Measurements from ENCODE around the gene COMMD9.

Gene COMMD9

DNA sequence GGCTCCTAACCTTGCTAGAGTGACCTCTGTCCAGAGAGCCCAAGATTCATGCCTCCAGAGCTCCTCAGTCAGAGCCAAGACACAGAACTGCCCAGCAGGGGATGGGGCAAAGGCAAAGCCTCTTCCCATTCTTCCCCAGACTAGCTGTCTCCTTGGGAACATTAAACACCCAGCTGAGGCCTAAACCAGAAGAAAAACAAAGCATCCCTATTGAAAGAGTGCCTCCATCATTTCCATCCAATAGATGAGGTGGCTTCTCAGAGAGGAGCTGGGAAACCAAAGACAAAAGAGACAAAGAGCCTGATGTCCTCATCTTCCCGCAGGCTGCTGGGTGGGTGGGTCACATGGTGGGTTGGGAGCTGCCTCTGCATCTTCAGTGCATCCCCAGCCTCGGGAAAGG is 37.4 kb downstream of the COMMD9 start:
- no peak for DNase-seq

DNA sequence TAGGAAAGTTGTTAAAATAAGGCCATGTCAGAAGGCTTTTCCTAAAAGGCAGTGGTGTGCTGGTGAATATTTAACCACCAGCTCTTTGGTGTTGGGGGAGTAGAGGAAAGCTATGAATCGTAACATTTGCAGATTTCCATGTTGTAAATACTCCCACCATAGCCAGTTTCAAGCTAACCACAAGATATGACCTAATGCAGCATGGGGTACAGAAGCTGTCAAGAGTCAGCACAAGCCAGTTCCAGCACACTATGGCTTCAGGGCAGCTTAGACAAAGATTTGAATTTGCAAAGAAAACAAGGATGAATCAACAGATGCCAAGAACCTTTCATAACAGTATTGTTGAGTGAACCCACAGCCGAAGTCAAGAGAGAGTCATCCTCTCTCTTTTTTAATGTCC is 40.0 kb downstream of the COMMD9 start:
- no peak for DNase-seq

DNA sequence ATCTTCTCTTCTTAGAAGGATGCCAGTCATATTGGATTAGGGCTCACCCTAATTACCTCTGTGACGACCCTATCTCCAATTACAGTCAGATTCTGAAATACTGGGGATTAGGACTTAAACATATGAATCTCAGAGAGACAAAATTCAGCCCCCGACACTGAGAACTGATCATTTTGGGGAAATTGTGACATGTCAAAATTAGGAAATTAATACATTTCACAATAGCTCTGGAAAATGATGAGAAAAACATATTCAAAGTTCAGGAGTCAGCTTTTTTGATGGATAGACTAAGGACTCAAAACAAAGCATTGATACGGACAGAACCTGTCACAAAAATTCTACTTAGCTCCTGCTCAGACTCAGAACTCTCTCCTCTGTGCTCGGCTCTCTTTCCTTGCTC is 40.8 kb downstream of the COMMD9 start:
- no peak for DNase-seq

DNA sequence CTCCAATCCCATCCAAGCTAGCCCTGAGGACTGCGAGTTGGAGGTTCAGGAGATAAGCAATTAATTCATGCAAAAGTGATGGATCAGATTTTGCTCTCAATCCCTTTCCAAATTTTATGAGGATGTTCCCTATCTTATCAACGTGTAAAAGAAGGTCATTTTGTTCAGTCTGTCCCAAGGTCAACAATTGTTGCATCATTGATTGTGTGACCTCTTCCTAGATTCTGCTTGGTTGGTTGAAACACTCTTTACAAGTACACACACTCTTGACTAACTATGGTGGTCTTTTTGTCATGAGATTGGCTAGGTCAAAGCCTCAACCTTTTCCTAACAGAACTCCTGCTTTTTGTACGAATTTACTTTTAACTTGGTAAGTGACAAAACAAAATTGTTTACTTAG is 41.7 kb downstream of the COMMD9 start:
- no peak for DNase-seq

DNA sequence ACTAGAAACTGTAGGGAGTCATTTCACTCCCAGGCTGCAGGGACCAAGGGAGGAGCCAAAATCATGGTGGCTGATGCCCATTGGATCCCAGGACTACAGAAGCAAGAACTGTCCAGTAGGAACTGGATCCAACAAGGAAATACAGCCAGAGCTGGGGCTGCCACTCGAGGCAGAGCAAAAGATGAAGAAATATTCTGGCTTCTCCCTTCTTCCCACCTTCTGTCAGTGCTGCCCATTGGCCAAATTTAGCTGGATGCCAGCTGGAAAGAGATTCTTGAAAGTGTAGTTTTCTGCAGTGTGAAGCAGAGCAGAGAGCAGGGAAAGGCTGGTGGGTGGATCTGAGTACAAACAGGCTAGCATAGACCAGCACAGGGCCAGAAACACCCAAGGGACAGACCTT is 45.6 kb downstream of the COMMD9 start:
- no peak for DNase-seq

DNA sequence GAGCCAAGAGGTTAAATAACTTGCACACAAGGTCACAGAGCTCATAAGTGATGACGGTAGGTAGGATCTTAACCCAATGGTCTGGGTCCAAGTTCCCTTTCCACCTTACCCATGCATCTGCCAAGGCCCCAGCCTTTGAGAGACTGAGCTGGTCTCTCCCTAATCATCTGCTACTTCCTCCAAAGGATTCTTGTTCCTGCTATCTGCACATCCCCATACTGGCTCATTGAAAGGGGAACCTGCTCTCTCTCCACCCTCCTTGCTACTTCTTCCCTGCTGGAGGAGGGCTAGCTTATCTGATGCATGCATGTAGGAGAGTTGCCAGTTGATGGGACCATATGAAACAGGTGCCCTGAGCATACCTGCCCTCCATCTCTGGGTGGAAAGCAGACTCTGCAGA is 47.7 kb downstream of the COMMD9 start:
- no peak for DNase-seq

DNA sequence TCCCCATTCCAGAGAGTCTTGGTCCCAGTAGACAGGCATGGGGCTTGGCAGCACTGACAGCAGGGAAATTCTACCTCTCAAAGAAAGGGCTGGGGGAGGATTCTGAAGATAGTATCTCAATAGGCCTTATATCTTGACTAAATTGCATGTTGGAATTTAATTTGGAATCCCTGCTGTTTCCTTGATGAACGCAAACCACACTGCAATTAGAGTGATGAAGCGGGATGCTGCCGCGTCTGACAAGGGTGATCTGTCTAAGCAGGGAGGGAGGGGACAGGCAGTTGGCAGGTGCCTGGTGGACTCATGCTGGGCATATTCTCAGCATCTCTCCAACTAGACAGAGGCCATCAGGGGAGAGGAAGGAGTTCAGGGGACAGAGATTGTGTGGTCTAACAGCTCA is 48.4 kb downstream of the COMMD9 start:
- DNase-seq: no peak

DNA sequence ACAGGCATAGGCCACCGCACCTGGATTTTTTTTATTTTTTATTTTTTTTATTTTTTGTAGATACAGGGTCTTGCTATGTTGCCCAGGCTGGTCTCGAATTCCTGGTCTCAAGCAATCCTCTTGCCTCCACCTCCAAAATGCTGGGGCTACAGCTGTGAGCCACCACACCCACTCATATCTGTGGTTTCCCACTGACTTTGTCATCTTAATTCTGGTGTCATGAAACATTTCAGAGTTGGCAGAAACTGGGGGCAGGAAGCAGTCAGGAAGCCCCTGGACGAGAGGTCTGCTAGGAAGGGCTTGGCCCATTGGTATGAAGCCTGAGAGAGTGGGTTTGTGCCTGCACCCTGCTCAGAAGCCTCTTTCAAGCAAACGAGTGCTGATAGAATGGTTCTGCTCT is 49.1 kb downstream of the COMMD9 start:
- DNase-seq: no peak

DNA sequence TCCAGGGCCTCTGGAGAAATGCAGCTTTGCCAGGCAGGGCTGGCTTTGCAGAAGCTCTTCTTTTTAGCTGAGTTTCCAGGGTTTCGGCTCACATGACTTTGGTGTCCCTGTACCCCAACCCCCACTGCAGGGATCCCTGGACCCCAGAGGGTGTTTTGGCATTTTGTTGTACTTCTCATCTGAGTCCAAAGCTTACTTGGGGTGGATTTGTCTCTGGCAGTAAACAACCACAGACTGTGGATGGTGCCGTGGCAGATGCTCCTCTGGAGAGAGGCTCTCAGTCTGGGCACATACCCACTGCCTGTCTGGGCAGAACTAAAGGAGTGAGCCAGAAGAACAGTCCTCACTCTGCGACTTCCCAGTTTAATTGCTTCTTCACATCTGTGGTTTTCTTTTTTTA is 49.6 kb downstream of the COMMD9 start:
- DNase-seq: no peak

DNA sequence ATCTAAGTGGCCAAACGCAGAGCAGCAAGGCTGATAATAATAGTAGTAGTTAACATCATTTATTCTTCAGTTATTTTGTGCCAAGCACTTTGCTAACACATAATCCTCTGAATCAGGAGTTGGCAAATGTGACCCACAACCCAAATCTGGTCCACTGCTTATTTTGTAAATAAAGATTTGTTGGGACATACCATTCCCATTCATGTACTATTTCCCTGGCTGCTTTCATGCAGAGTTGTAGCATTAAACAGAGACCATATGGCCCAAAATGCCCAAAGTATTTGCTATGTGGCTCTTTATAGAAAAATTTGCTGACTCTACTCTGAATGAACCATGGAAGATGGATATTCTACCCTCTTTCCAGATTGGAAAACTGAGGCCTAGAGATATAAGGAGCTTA is 50.3 kb downstream of the COMMD9 start:
- no peak for DNase-seq

DNA sequence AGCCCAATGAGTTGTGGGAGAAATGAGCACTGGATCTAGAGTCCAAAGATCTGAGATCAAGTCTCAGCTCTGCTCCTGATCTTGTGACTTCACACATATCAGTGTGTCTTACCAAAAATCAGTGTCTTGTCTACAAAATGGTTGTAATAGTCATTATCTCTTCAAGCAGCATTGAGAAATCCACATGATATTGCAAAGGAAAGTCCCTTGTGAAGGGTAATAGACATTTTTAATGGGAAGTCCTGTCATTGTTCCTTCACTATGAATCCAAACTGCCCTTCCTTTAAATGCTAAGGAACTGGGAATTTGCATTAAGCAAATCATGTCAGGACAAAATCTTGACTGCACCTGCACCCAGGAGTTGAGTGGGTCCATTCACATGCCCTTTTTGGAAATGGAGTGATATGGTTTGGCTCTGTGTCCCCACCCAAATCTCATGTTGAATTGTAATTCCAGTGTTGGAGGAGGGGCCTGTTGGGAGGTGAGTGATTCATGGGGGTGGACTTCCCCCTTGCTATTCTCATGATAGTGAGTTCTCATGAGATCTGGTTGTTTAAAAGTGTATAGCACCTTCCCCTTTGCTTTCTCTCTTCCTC is 51.1 kb downstream of the COMMD9 start:
- no peak for DNase-seq

DNA sequence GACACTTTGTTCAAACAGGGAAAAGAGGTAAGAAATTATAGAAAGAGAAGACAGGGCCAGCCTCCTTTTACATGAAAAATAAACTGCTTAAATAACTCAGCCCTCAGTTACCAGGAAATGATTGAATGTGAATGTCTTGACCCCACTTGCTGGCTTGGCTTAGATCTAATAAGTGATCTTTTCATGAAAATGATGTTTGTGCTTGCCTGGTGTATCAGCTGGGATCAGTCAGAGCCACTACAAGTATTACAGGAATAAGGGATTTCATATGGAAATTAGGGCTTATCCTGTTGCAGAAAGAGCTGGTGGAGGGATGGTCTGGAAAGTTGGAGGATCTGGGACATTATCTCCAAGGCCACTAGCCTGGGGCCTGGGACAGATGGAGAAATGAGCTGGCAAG is 51.8 kb downstream of the COMMD9 start:
- DNase-seq: no peak

DNA sequence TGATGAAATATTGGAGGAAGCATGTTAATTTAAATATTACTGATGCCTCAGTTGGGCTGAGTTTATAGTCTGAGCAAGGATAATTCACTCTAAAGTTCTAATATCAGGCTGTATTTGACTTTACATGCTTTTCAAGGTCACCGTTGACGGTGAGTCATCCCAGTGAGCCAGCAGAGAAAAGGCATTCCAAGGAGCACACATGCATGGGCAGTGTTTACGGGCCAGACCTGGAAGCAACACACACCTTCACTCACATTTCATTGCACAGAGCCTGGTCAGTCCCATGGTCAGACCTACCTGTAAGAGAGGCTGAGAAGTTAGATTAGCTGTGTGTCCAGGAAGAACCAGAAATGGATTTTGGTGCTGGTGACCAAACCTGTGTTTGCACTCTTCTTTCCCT is 53.5 kb downstream of the COMMD9 start:
- no peak for DNase-seq

DNA sequence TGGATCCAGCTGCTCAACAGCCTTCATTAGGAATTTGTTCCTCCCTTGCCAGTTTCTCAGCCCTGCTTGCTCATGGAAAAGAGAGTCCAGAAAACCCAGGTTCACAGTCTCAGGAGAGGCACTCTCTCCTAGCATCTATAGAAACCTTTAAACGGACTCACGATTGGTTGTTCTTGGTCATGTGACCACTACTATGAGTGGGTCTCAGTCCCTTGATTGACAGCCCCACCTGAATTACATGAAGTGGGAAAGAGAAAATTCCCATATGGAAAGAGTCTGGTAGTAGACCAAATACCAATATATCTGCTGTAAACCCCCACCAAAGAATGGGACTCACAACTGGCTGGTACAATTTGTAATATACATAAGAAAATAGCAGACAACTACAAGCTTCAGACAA is 54.4 kb downstream of the COMMD9 start:
- DNase-seq: no peak

DNA sequence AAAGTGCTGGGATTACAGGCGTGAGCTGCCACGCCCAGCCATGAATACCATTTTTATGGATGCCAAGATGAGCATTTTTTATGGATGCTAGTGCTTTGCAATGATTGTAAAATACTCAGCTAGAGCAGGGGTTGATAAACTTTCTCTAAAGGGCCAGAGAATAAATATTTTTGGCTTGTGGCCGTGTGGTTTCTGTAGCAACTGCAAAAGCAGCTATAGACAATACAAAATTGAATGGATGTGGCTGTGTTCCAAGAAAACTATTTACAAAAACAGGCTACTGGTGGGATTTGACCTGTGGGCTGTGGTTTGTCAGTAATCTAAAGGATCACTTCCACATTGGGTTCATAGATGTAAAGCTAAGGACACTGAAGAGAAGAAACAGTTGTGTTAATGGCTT is 56.0 kb downstream of the COMMD9 start:
- no peak for DNase-seq

DNA sequence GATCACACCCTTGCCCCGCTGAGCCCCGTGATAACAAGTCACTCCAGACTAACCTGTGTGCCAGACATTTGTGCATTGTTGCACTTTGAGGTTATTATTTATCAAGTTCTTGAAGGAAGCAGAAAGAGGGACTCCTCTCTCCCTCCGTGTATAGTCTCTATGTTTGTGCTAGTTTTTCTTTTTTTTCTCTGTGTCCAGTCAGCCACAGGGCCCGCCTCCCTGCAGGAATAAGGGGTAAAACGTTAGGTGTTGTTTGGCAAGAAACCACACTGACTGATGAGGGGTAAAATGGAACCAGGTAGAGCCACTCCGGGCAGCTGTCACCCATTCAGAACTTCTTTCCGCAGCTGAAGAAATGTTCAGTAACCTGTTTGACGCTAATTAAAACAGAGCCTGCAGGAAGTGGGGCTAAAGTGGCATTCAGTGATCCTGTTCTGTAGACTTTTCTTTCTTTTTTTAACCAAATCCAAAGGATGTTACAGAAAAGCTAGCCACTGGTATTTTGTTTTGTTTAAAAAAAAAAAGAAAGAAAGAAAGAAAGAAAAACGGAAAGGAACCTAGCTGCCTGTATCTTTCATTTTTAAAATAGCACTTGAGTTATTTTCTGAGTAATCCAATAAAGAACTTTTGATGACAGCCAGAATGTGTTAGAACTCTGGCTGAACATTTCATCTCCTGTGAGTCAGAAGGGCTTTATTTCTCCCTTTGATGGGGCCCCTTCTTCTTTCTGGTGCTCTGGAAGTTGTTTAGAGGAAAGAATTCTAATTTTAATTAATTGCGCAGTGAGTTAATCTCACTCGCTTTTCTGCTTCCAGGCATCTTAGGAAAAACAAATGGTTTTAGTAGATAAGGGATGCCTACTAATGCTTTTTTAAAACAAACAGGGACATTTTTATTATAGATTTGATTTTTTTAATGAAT is 58.2 kb downstream of the COMMD9 start:
- no peak for DNase-seq

DNA sequence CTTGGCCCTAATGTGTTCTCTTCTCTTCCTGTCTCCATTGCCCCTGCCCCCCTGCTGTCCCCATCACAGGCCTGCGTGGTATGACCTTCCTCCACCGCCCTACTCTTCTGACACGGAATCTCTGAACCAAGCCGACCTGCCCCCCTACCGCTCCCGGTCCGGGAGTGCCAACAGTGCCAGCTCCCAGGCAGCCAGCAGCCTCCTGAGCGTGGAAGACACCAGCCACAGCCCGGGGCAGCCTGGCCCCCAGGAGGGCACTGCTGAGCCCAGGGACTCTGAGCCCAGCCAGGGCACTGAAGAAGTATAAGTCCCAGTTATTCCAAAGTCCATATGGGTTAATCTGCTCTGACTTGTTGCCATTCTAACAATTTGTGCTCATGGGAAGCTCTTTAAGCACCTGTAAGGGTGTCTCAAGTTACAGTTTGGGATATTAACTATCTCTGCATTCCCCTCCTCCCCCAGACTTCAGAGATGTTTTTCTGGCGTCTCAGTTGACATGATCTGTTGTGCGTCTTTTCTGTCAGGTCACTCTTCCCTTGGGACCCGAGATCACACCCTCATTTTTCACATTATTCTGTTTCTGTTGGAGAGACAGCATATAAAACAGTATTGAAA is 60.0 kb downstream of the COMMD9 start:
- no peak for DNase-seq

DNA sequence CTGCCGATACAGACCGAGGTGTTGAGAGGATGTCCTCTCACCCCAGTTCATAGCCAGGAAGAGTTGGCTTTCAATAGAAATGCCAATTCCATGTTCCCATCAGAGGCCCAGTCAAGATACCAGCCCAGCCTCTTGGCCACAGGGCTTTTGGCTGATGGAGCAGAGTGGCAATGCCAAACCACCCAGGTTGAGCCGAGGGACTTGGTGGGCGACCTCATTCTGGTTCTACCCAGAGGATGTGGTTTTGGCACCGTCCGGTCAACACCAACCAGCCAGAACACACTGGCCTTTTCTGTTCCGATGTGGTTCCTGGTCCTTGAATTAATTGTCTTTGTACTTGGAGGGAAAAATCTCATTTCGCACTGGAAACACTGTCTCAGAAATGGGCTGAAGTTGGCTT is 60.5 kb downstream of the COMMD9 start:
- DNase-seq: no peak

DNA sequence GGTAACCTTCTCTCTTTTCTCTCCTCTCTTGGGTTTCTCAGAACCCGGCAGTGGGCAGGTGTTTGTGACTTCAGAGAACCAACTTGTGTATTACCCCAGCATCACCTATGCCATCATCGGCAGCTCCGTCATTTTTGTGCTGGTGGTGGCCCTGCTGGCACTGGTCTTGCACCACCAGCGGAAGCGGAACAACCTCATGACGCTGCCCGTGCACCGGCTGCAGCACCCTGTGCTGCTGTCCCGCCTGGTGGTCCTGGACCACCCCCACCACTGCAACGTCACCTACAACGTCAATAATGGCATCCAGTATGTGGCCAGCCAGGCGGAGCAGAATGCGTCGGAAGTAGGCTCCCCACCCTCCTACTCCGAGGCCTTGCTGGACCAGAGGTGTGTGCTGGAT is 62.2 kb downstream of the COMMD9 start:
- no peak for DNase-seq

DNA sequence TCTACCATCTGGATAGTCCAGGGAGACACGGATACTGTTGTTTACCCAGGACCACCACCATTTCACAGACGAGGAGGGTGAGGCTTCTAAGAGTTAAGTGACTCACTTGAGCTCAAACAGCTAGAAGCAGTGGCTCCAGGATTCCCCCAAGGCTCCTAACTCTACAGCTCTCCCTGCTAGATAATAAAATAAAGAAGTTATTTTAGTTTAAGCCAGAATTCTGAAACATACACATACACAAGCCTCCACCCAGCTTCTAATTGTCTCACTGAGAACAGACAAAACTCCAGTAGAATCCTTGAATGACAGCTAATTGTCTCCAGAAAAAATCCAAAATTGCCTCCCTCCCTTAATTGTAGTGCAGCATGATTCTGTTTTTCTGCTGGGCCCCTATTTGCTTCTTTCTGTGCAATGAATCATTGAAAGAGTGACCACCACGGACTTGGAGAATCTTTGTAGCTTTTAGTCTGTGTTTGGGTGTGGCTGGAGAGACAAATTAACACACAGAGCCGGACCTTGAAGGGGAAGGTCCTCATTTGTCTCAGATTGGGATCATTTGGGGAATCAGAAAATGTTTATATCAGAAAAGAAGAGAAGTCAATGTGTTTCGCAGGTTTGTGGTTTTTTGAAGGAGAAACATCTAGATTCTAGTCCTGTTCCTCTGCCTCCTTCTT is 64.9 kb downstream of the COMMD9 start:
- no peak for DNase-seq

DNA sequence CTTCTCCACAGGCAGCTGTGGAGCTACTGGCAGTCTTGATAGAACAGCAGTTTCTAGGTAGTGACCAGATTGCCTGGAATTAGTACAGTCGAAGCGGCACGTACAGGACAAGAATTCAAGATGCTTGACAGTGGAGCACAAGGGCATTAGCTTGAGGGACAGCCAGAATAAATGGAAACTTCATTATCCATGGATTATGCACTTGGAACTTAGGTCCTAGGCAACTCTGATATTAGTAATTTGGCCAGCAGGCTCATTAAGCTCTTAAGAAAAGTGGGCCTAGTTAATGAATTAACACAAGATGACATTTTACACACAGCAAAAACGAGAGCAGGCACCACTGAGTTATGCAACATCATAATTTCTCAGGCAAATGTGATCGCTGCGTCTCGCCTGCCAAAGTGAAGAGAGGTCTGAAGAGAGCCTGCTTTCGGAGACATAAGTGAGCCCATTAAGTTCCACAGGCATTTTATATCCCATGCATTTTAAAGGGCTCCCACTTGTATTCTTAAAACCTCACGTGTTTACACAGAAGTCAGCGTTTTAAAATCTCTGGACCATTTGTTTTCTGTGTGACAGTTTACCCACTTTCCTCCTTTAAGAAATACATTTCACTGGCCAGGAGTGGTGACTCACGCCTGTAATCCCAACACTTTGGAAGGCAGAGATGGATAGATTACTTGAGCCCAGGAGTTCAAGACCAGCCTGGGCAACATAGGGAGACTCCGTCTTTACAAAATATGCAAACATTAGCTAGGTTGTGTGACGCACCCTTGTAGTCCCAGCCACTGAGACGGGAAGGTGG is 66.2 kb downstream of the COMMD9 start:
- DNase-seq: no peak
